ENCODE measurements around the gene ST13. TPM values are rescaled to one million over a fixed set of nuclear protein-coding genes. Genes with fewer than 3 reads are reported as not detected.
"Not testable (repeated sequence)": the region's sequence is repeated elsewhere in the genome, so short reads cannot be mapped to it uniquely, and the experiment has no call there.

Gene ST13
- total RNA-seq, 1 experiment from 2014 or later: 136 TPM

GRCh38 chr22:40789131-40789530 is 67.3 kb downstream of the ST13 start:
- BruUV-seq (replicated peaks): no TSS peak
- Histone ChIP-seq H3K27me3 (ENCODE audit: low read length) (no peaks in the 10 kb centered on the region), H3K9ac (ENCODE audit: low read length) (no peak overlapping the region), H3K79me2 (ENCODE audit: low read length) (no peaks in the 10 kb centered on the region), H3F3A (ENCODE audit: low read length, unreplicated experiment) (no peaks in the 10 kb centered on the region), H3K4me3 (ENCODE audit: low read length) (no peak overlapping the region), H3K36me3 (ENCODE audit: low read depth, low read length) (peaks cover 5% of the 10 kb centered on the region; the same call in 1 of the 2 replicates), H3K4me1 (ENCODE audit: insufficient read depth, low read length) (no peaks in the 10 kb centered on the region), H4K20me1 (ENCODE audit: low read length) (no peaks in the 10 kb centered on the region), H3K27ac (ENCODE audit: low read length) (no peak overlapping the region), H3K4me2 (ENCODE audit: low read length) (no peak overlapping the region), H2AFZ (ENCODE audit: low read length) (no peak overlapping the region), H3K9me3 (ENCODE audit: low read length) (no peaks in the 10 kb centered on the region), H3K9me2 (replicated peaks; ENCODE audit: low read length) (no peaks in the 10 kb centered on the region)
- no peak for TF ChIP-seq CTCF (conservative IDR thresholded peaks at IDR 0.05; ENCODE audit: low read depth, low read length)
- no peak for TF ChIP-seq EZH2phosphoT487 (IDR thresholded peaks at IDR 0.05; ENCODE audit: borderline replicate concordance, low read length)
- no peak for TF ChIP-seq EZH2 (IDR thresholded peaks at IDR 0.05; ENCODE audit: low read length, unreplicated experiment)
- POLR2A ChIA-PET (ENCODE audit: unreplicated experiment): no interaction called here
- ATAC-seq (no peak), DNase-seq (no peak)
- intact Hi-C loops (cut with micrococcal nuclease): no loop called here
- CTCF ChIA-PET: no interaction called here

- Histone ChIP-seq H3K36me3 (ENCODE audit: low read depth, low read length) (no peaks in the 10 kb centered on the region), H3K9me3 (ENCODE audit: low read length) (no peaks in the 10 kb centered on the region), H4K20me1 (ENCODE audit: low read length) (no peaks in the 10 kb centered on the region), H3K27ac (ENCODE audit: low read length) (no peak overlapping the region), H3K9me2 (replicated peaks; ENCODE audit: low read length) (no peaks in the 10 kb centered on the region), H3K27me3 (ENCODE audit: low read length) (no peaks in the 10 kb centered on the region), H3K4me1 (ENCODE audit: insufficient read depth, low read length) (peaks cover 9% of the 10 kb centered on the region), H3K4me2 (ENCODE audit: low read length) (0 out of 2 replicates have a peak overlapping the region, but pooled peaks have one; percentile 20), H3K79me2 (ENCODE audit: low read length) (no peaks in the 10 kb centered on the region), H3K4me3 (ENCODE audit: low read length) (no peak overlapping the region), H2AFZ (ENCODE audit: low read length) (no peak overlapping the region), H3K9ac (ENCODE audit: low read length) (no peak overlapping the region), H3F3A (ENCODE audit: low read length, unreplicated experiment) (no peaks in the 10 kb centered on the region)
- intact Hi-C loops (cut with micrococcal nuclease): no loop called here
- peak; percentile 43 for DNase-seq
- ATAC-seq: no peak
- CTCF ChIA-PET: no interaction called here
- TF ChIP-seq EZH2 (IDR thresholded peaks at IDR 0.05; ENCODE audit: low read length, unreplicated experiment): no peak
- TF ChIP-seq CTCF (conservative IDR thresholded peaks at IDR 0.05; ENCODE audit: low read depth, low read length): no peak
- POLR2A ChIA-PET (ENCODE audit: unreplicated experiment): no interaction called here
- BruUV-seq (replicated peaks): no TSS peak
Observed at GRCh38 chr22:40782521-40782920, 73.9 kb downstream of the ST13 start.

GRCh38 chr22:40781749-40782148 is 74.7 kb downstream of the ST13 start:
- intact Hi-C loops (cut with micrococcal nuclease); CTCF ChIA-PET: not testable (repeated sequence)

More at GRCh38 chr22:40781749-40782148, 74.7 kb downstream of the ST13 start:
- H3K27me3 ChIP-seq (ENCODE audit: low read length); H3F3A ChIP-seq (ENCODE audit: low read length, unreplicated experiment); H4K20me1 ChIP-seq (ENCODE audit: low read length); DNase-seq; H3K27ac ChIP-seq (ENCODE audit: low read length); H3K9me2 ChIP-seq (replicated peaks; ENCODE audit: low read length); BruUV-seq (replicated peaks); H3K4me2 ChIP-seq (ENCODE audit: low read length); H2AFZ ChIP-seq (ENCODE audit: low read length); H3K9ac ChIP-seq (ENCODE audit: low read length); ATAC-seq; H3K4me1 ChIP-seq (ENCODE audit: insufficient read depth, low read length); H3K4me3 ChIP-seq (ENCODE audit: low read length); POLR2A ChIA-PET (ENCODE audit: unreplicated experiment); H3K79me2 ChIP-seq (ENCODE audit: low read length); H3K36me3 ChIP-seq (ENCODE audit: low read depth, low read length); H3K9me3 ChIP-seq (ENCODE audit: low read length): not testable (repeated sequence)

Small RNAs within 50 kb of the gene (microRNA-seq; reads per million reads assigned to microRNA genes)
- not detected for gene MIR4766 (ENCODE audit: unreplicated experiment)

Other genes with a start within 250 kb of the ST13 start
- gene MRTFA, start 219.9 kb downstream of the ST13 start, total RNA-seq (2014; rRNA removed): 28.0 and 32.6 TPM in 2 replicates
- gene MCHR1, start 177.2 kb downstream of the ST13 start, total RNA-seq (2014; rRNA removed): not detected in 2 replicates
- 18.3 and 24.7 TPM in 2 replicates for gene SLC25A17, start 37.3 kb downstream of the ST13 start, total RNA-seq (2014; rRNA removed)
- gene XPNPEP3, start 509 bp upstream of the ST13 start, total RNA-seq (2014; rRNA removed): 7.9 and 8.5 TPM in 2 replicates
- not detected in 2 replicates for gene DNAJB7, start 5.5 kb upstream of the ST13 start, total RNA-seq (2014; rRNA removed)
- 55.0 TPM in 2 replicates for gene RBX1, start 94.7 kb upstream of the ST13 start, total RNA-seq (2014; rRNA removed)
- gene EP300, start 236.0 kb upstream of the ST13 start, total RNA-seq (2014; rRNA removed): 17.8 and 20.7 TPM in 2 replicates

Data from PC-3 (cell line).